GM18505 (cell line): Measurements from ENCODE around the gene SULF2.

Experiments
- ATAC-seq: cut with Tn5 transposase; IDR thresholded peaks from one replicate; pipeline ENCODE4 v1.9.1; 2021; ENCODE audit not compliant: unreplicated experiment
- POLR2A ChIP-seq: IDR thresholded peaks from 4 replicates; pipeline ENCODE4 v1.6.1; 2011; ENCODE audit warnings: borderline replicate concordance; ENCODE audit not compliant: insufficient read depth, insufficient read length; ENCODE audit errors: extremely low read depth

The SULF2 gene

DNA sequence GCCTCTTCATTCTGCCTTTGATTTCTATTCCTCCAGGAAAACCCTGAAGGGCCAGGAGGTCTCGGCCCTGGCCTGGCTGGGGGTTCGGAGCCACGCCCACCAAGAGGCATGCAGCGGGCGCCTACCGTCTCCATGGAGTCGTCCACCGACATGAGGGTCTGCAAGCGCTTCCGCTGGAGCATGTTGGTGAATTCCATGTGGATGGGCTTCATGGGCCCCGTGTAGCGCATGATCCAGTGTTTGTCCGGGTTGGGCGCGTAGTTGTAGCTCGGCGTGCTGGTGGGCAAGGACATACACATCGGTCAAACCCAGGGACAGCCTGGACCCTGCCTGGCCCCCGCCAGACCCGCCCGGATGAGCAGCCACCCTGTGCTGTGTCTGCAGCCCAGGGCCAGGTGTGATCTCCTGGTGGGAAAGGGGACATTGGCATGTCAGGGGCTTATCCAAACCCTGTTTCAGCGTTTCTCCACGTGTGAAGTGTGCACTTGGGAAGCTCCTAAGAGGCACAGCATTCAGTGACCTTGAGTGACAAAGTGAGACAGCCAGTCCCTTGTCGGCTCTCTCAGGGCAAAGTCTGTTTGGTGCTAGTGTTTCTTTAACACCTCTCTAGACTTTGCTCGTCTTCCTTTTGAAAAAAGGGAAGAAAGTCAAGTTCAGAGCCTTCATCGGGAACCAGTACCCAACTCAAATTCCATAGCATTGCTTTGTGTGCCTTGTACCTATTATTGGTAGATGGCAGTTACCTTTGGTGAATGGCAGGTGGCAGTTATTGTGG lies 100.8 kb downstream of the SULF2 start:
- TF ChIP-seq POLR2A, result no peak
- ATAC-seq, result no peak

- TF ChIP-seq POLR2A, result no peak
- ATAC-seq, result no peak
Observed at GRCh38 chr20:47682916-47683315, 102.4 kb downstream of the SULF2 start.

DNA sequence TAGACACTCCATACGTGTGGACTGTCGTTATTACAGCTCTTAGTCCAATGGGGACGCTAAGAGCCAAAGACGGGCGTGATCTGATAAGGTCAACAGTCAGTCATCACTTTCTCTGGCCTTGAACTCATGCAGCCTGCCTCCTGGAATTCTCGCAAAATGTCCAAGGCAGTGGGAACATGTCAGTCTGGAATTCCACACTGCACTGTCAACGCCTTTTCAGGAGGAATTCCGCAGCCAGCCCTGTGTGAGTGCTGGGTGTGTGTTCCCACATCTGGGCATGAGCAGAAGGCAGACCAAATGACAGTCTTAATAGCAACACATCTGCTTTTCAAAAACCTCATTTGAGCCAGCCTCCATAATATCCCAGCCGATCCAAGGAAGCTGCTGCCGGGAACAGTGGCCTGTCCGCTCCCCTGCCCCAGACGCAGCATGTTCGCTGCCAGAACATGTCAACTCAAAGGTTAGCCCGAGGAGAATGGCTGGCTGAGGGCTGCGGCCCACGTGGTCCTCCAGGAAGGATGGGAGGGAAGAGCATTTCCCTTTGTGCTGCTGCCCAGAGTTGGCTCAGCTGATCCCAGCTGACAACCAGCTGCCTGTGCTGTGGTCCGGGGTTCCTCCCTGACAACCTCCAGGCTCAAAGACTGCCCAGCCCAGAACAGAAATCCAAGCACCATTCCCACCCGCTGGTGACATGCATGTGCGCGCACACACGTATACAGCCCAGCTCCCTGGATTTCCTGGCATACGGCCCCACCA lies 103.1 kb downstream of the SULF2 start:
- ATAC-seq, result no peak

GRCh38 chr20:47680804-47681529 lies 104.3 kb downstream of the SULF2 start:
- ATAC-seq, result no peak
- TF ChIP-seq POLR2A, result no peak

More for the DNA sequence above, 103.1 kb downstream of the SULF2 start:
- TF ChIP-seq POLR2A, result no peak

DNA sequence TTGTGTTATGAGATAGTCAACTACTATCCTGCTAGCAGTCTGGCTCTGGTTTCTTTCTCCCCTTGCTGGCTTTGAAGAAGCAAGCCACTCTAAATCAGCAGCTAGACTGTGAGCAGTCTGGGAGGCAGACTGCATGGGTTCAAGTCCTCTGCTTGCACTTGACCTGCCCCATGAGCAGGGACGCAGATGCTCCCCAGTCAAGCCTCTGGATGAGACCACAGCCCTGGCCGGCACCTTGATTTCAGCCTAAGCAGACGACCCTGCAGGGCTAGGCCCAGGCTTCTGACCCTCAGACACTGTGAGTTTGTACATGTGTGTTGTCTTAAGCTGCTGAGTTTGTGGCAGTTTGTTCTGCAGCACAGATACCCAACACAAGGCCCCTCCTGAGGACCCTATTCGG lies 105.8 kb downstream of the SULF2 start:
- TF ChIP-seq POLR2A, result no peak
- no peak for ATAC-seq

DNA sequence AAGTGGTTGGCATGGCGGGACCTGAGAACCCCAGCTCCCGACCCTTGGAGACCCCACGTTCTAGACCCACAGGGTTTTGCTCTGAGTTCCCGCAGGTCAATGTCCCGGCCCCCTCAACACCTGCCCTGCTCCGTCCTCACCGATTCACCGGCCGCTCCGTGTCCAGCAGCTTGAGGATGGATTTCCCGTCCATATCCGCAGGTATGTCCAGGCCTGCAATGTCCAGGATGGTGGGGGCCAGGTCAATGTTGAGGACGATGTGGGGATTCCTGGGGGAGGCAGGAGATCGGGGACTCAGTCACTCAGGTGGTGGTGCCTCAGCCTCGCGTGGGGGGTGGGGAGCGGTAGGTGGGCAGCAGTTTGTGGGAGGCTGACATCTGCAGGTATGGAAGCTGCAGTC lies 106.7 kb downstream of the SULF2 start:
- ATAC-seq, result no peak

GRCh38 chr20:47677635-47678453 lies 107.4 kb downstream of the SULF2 start:
- no peak for TF ChIP-seq POLR2A
- no peak for ATAC-seq

More for the DNA sequence above, 106.7 kb downstream of the SULF2 start:
- TF ChIP-seq POLR2A, result no peak

- no peak for ATAC-seq
- no peak for TF ChIP-seq POLR2A
Observed at GRCh38 chr20:47676912-47677634, 108.2 kb downstream of the SULF2 start.

DNA sequence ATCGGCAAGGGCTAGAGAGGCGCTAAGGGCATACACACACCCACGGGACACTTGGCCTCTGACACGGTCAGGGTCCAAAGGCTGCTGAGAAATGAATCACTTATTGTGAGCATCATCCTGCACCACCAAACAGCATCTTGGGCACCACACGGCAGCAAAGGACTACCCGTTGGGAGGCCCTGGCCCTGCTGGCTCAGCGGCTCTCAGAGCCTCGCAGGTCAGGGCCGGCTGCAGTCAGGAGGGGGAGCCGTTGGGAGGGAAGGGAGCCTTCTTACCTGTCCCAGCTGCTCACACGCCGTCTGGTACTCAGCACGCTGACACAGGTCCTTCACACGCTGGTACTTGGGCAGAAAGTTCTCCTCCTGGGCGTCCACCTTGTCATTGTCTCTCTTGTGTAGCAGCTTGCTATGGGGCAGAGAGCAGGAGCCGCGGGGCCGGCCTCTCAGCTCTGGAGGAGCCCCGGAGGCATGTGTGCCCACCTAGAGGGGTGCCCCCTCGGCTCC lies 109.0 kb downstream of the SULF2 start:
- ATAC-seq, result no peak

DNA sequence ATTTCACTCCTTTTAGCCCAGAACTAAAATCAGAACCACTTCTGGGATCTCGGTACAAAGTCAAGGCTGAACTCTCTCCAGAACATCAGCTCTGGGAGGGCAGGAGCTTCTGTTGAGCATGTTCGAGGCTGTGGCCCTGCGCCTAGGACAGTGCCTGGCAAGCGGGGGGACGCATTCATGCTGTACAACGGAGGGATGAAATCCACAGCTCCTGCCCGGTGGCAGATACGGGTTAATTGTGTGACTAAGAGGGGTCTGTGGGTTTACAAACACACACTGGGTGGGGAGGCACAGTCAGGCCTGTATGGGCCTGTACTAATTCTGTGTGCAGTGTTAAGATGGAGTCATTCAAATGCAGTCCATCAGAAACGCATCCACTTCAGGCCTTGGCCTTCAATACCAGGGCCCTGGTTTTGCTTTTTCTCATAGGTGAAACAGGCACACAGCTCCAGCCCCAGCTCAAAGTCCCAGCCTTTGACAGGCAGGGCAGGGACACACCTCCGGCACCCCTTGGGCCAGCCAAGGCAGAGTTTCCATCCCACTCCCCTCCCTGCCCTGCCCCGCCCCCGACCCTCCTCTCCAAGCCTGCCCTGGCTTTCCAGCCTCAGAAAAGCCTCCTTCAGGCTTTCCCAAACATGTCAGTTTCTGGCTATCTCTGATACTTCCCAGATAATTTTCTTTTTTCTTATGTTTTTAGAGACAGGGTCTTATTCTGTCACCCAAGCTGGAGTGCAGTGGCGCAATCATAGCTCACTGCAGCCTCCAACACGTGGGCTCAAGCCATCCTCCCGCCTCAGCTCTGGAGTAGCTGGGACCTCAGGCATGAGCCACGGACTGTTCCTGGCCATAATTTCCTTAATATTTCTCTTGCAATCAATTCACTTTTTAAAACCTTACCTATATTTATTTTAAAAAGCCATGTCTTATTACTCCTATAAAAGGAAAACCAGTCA lies 109.8 kb downstream of the SULF2 start:
- ATAC-seq, result no peak
- TF ChIP-seq POLR2A, result no peak

More for the DNA sequence above, 109.0 kb downstream of the SULF2 start:
- TF ChIP-seq POLR2A, result no peak

GRCh38 chr20:47674686-47675085 lies 110.6 kb downstream of the SULF2 start:
- no peak for ATAC-seq
- TF ChIP-seq POLR2A, result no peak

DNA sequence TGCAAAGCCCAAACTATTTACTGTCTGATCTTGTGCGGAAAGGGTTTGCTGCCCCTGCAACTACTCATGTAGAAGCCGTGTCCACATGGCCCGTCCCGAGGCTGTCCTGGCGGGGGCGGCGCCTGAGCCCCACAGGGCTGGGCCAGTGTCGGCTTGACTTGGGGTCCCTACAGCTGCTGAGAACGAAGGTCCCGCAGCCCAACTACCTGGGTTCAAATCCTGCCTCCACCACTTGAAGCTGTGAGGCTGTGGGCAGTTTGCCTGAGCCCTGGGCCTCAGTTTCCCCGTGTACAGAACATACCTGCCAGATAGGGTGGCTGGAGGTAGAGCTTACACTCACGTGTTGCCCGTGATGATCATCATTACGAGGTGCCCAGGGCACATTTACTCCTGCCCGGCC lies 111.1 kb downstream of the SULF2 start:
- no peak for ATAC-seq
- no peak for TF ChIP-seq POLR2A

GRCh38 chr20:47673671-47673955 lies 111.7 kb downstream of the SULF2 start:
- ATAC-seq, result no peak
- TF ChIP-seq POLR2A, result no peak
